Measurements from ENCODE around the gene VSTM4. TPM values are rescaled to one million over a fixed set of nuclear protein-coding genes. Genes with fewer than 3 reads are reported as not detected.

VSTM4 gene
- total and polyA plus RNA-seq, 2 experiments from 2014 or later: 9.0 to 10.2 TPM

DNA sequence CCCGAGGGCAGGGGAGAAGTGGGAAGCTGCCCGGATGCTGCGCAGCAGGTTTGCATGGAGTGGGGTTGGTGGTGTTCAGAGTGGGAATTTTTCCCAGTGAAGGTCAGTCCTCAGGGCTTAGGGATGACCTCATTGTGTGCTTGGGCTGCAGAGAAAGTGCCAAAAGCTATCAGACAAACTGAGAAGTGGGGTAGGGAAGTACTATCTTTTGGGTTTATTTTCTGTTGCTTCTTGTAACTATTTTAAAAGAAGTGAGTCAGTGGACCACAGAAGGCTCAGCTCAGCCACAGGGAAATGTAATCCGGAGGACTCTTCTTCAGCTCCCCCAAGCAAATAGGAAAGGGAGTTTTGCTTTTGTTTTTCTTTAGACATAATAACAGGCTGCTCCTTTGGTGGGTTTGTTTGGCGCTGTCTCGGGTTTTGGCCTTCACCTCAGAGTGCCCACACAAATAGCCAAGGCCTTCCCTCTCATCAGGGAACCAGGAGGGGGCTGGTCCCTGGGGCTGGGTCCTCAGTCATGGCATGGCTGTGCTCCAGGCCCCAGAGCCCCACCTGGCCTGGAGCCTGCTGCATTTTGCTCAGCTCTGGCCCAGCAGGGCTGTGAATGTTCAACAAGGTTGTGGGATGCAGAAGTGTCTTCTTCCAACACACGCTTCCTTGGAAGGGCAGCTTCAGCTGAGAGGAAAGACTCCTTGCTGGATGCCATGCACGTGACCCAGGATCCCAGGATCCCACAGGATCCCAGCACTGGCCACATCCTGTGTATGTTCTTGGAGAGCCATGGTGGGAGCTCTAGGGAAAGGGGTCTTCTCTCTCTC, 23.9 kb upstream of the VSTM4 start:
- H3K9me3 ChIP-seq (ENCODE audit: low read depth): no peaks in the 10 kb centered on the region
- no peak for DNase-seq (ENCODE audit: low spot score)

DNA sequence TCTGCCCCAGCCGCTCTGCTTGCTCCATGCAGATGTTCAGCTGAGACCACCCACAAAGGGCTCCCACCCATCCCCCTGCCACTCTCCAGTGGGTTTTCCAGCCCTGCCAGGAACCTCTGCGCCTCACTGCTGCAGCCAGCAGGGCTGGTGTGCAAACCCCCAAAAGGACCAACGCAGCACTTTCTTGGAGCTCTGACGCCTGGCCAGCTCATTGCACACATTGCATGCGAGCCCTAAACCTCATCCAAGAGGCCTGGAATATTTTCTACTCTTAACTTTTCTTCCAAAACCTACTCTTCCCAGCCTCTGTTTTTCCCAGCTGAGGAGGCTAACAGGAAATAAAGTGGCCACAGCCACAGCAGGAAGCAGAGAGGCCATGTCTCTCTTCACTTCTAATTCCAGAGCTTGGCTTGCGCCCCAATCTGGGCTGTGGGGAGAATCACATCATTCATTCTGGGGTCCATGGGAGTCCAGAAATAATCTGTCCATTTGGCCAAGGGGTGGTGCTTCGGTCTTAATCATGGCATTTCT, 23.1 kb upstream of the VSTM4 start:
- WGBS (ENCODE audit: low lambda C conversion rate, missing lambda C conversion rate): 70% methylated on average over 7 of the region's 7 CpGs
- Histone ChIP-seq H3K4me2 (no peak overlapping the region), H3K27me3 (no peaks in the 10 kb centered on the region), H2AFZ (no peak overlapping the region), H3K36me3 (replicated peaks; ENCODE audit: insufficient read depth, low read depth) (no peaks in the 10 kb centered on the region), H3K4me3 (no peak overlapping the region), H4K20me1 (ENCODE audit: insufficient read depth, poor library complexity, severe bottlenecking) (no peaks in the 10 kb centered on the region), H3K4me1 (ENCODE audit: insufficient read depth) (peaks cover 17% of the 10 kb centered on the region), H3K79me2 (no peaks in the 10 kb centered on the region), H3K9me2 (replicated peaks; ENCODE audit: insufficient read depth) (no peaks in the 10 kb centered on the region), H3K9me3 (ENCODE audit: low read depth) (no peaks in the 10 kb centered on the region), H3K27ac (peak overlapping the region; percentile 69)
- peak; percentile 41 for DNase-seq (ENCODE audit: low spot score)
- TF ChIP-seq EZH2phosphoT487 (IDR thresholded peaks at IDR 0.05; ENCODE audit: low read depth, severe bottlenecking, unreplicated experiment) (no peak), EZH2 (IDR thresholded peaks at IDR 0.05; ENCODE audit: borderline replicate concordance) (no peak)
- TF ChIP-seq, protein P1, sequence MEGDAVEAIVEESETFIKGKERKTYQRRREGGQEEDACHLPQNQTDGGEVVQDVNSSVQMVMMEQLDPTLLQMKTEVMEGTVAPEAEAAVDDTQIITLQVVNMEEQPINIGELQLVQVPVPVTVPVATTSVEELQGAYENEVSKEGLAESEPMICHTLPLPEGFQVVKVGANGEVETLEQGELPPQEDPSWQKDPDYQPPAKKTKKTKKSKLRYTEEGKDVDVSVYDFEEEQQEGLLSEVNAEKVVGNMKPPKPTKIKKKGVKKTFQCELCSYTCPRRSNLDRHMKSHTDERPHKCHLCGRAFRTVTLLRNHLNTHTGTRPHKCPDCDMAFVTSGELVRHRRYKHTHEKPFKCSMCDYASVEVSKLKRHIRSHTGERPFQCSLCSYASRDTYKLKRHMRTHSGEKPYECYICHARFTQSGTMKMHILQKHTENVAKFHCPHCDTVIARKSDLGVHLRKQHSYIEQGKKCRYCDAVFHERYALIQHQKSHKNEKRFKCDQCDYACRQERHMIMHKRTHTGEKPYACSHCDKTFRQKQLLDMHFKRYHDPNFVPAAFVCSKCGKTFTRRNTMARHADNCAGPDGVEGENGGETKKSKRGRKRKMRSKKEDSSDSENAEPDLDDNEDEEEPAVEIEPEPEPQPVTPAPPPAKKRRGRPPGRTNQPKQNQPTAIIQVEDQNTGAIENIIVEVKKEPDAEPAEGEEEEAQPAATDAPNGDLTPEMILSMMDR (IDR thresholded peaks at IDR 0.05; ENCODE audit: poor library complexity): no peak

More for the DNA sequence above, 23.9 kb upstream of the VSTM4 start:
- 76% methylated on average over 8 of the region's 8 CpGs for WGBS (ENCODE audit: low lambda C conversion rate, missing lambda C conversion rate)
- Histone ChIP-seq H3K79me2 (no peaks in the 10 kb centered on the region), H3K36me3 (replicated peaks; ENCODE audit: insufficient read depth, low read depth) (no peaks in the 10 kb centered on the region), H4K20me1 (ENCODE audit: insufficient read depth, poor library complexity, severe bottlenecking) (no peaks in the 10 kb centered on the region), H3K27me3 (no peaks in the 10 kb centered on the region), H2AFZ (no peak overlapping the region), H3K9me2 (replicated peaks; ENCODE audit: insufficient read depth) (no peaks in the 10 kb centered on the region), H3K27ac (peak overlapping the region; percentile 69), H3K4me3 (no peak overlapping the region), H3K4me2 (no peak overlapping the region), H3K4me1 (ENCODE audit: insufficient read depth) (peaks cover 23% of the 10 kb centered on the region)
- TF ChIP-seq EZH2phosphoT487 (IDR thresholded peaks at IDR 0.05; ENCODE audit: low read depth, severe bottlenecking, unreplicated experiment) (no peak), EZH2 (IDR thresholded peaks at IDR 0.05; ENCODE audit: borderline replicate concordance) (no peak)
- TF ChIP-seq, protein P1 (IDR thresholded peaks at IDR 0.05; ENCODE audit: poor library complexity): no peak

DNA sequence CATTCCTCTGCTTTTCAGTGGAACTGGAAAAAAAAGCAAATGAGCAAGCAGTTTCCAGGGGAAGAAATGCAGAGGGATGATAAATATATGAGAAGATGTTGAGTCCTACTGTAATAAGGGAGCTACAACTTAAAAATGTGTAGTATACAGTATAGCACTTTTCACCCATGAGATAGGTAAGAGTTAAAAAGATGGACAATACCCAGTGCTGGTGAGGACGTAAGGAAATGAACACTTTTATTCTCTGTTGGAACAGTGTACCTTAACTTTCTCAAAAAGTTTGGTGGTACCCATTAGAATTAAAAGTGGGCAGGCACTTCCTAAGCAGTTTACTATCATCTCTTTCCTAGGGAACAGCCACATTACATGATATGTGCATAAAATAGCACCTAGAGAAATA, 21.2 kb upstream of the VSTM4 start:
- H3K36me3 ChIP-seq (replicated peaks; ENCODE audit: insufficient read depth, low read depth): no peaks in the 10 kb centered on the region
- WGBS (ENCODE audit: low lambda C conversion rate, missing lambda C conversion rate): 86% methylated on average over 1 of the region's 1 CpG
- no peak overlapping the region for H2AFZ ChIP-seq
- no peak for TF ChIP-seq EZH2phosphoT487 (IDR thresholded peaks at IDR 0.05; ENCODE audit: low read depth, severe bottlenecking, unreplicated experiment)
- TF ChIP-seq, protein P1 (IDR thresholded peaks at IDR 0.05; ENCODE audit: poor library complexity): no peak
- TF ChIP-seq EZH2 (IDR thresholded peaks at IDR 0.05; ENCODE audit: borderline replicate concordance): no peak
- no peaks in the 10 kb centered on the region for H3K27me3 ChIP-seq
- no peaks in the 10 kb centered on the region for H3K9me2 ChIP-seq (replicated peaks; ENCODE audit: insufficient read depth)
- no peak overlapping the region for H3K4me2 ChIP-seq
- H3K79me2 ChIP-seq: no peaks in the 10 kb centered on the region
- H3K9me3 ChIP-seq (ENCODE audit: low read depth): no peaks in the 10 kb centered on the region
- H3K27ac ChIP-seq: peak overlapping the region; percentile 24
- H4K20me1 ChIP-seq (ENCODE audit: insufficient read depth, poor library complexity, severe bottlenecking): no peaks in the 10 kb centered on the region
- H3K4me3 ChIP-seq: no peak overlapping the region
- H3K4me1 ChIP-seq (ENCODE audit: insufficient read depth): peaks cover 13% of the 10 kb centered on the region
- no peak for DNase-seq (ENCODE audit: low spot score)

Measured in hepatocyte (in vitro differentiated cells).